Measurements from ENCODE around the gene SMCO2. TPM values are rescaled to one million over a fixed set of nuclear protein-coding genes. Genes with fewer than 3 reads are reported as not detected.

The SMCO2 gene
- total and polyA plus RNA-seq, 10 donors: 0.06 to 0.92 (median 0.16) TPM; not detected in 7

- DNase-seq: no peak
- TF ChIP-seq POLR2A (IDR thresholded peaks at IDR 0.05) (no peak), CTCF (IDR thresholded peaks at IDR 0.05 in 8 of 11, conservative IDR thresholded peaks at IDR 0.05 in 3 of 11) (no peak), POLR2AphosphoS5 (IDR thresholded peaks at IDR 0.05) (no peak)
- intact Hi-C loops (cut with DNase I; ENCODE audit: low total_unique reads): no loop called here
- no peak overlapping the region for H3K27ac ChIP-seq
- H3K36me3 ChIP-seq: no peaks in the 10 kb centered on the region
- H3K9me3 ChIP-seq: peaks cover 0 to 30% (median 24%) of the 10 kb centered on the region in 8 donors
- no peaks in the 10 kb centered on the region for H3K27me3 ChIP-seq (replicated peaks in 1 of 7)
- H3K4me3 ChIP-seq: no peak overlapping the region
- H3K4me1 ChIP-seq: no peaks in the 10 kb centered on the region
- 31 to 70% (median 33%) methylated on average over 4 of the region's 4 CpGs for WGBS, 5 donors
These were observed 26.1 kb downstream of the SMCO2 start for GRCh38 chr12:27472604-27473003.

- 59 to 82% (median 74%) methylated on average over 3 of the region's 3 CpGs for WGBS, 5 donors
- no peak overlapping the region for H3K27ac ChIP-seq
- intact Hi-C loops (cut with DNase I; ENCODE audit: low total_unique reads): no loop called here
- H3K27me3 ChIP-seq (replicated peaks in 1 of 7): no peaks in the 10 kb centered on the region
- peaks cover 0 to 42% (median 33%) of the 10 kb centered on the region in 8 donors for H3K9me3 ChIP-seq
- no peak for DNase-seq
- TF ChIP-seq POLR2A (IDR thresholded peaks at IDR 0.05): no peak
- TF ChIP-seq CTCF (IDR thresholded peaks at IDR 0.05 in 8 of 11, conservative IDR thresholded peaks at IDR 0.05 in 3 of 11): no peak
- no peak for TF ChIP-seq POLR2AphosphoS5 (IDR thresholded peaks at IDR 0.05)
- no peaks in the 10 kb centered on the region for H3K4me1 ChIP-seq
- no peak overlapping the region for H3K4me3 ChIP-seq
- H3K36me3 ChIP-seq: no peaks in the 10 kb centered on the region
These were observed 27.8 kb downstream of the SMCO2 start for GRCh38 chr12:27474344-27474743.

GRCh38 chr12:27477049-27477448 lies 30.5 kb downstream of the SMCO2 start:
- no peak overlapping the region for H3K27ac ChIP-seq
- no peaks in the 10 kb centered on the region for H3K27me3 ChIP-seq (replicated peaks in 1 of 7)
- H3K36me3 ChIP-seq: no peaks in the 10 kb centered on the region
- intact Hi-C loops (cut with DNase I; ENCODE audit: low total_unique reads): no loop called here
- no peak for DNase-seq
- no peak overlapping the region for H3K4me3 ChIP-seq
- peaks cover 0 to 42% (median 33%) of the 10 kb centered on the region in 8 donors for H3K9me3 ChIP-seq
- no peak for TF ChIP-seq POLR2A (IDR thresholded peaks at IDR 0.05)
- no peak for TF ChIP-seq CTCF (IDR thresholded peaks at IDR 0.05 in 8 of 11, conservative IDR thresholded peaks at IDR 0.05 in 3 of 11)
- TF ChIP-seq POLR2AphosphoS5 (IDR thresholded peaks at IDR 0.05): no peak
- H3K4me1 ChIP-seq: no peaks in the 10 kb centered on the region

- H3K27ac ChIP-seq: no peak overlapping the region
- DNase-seq: no peak
- intact Hi-C loops (cut with DNase I; ENCODE audit: low total_unique reads): no loop called here
- no peaks in the 10 kb centered on the region for H3K36me3 ChIP-seq
- H3K9me3 ChIP-seq: peaks cover 0 to 42% (median 33%) of the 10 kb centered on the region in 8 donors
- no peaks in the 10 kb centered on the region for H3K4me1 ChIP-seq
- H3K4me3 ChIP-seq: no peak overlapping the region
- TF ChIP-seq CTCF (IDR thresholded peaks at IDR 0.05 in 8 of 11, conservative IDR thresholded peaks at IDR 0.05 in 3 of 11): no peak
- no peak for TF ChIP-seq POLR2A (IDR thresholded peaks at IDR 0.05)
- TF ChIP-seq POLR2AphosphoS5 (IDR thresholded peaks at IDR 0.05): no peak
- no peaks in the 10 kb centered on the region for H3K27me3 ChIP-seq (replicated peaks in 1 of 7)
These were observed 32.4 kb downstream of the SMCO2 start for GRCh38 chr12:27478949-27479348.
